ENCODE measurements around the gene NRN1L. TPM values are rescaled to one million over a fixed set of nuclear protein-coding genes. Genes with fewer than 3 reads are reported as not detected.

The NRN1L gene
- total and polyA plus RNA-seq, 12 donors, result 0.72 to 28.2 (median 1.3) TPM; not detected in 2

DNA sequence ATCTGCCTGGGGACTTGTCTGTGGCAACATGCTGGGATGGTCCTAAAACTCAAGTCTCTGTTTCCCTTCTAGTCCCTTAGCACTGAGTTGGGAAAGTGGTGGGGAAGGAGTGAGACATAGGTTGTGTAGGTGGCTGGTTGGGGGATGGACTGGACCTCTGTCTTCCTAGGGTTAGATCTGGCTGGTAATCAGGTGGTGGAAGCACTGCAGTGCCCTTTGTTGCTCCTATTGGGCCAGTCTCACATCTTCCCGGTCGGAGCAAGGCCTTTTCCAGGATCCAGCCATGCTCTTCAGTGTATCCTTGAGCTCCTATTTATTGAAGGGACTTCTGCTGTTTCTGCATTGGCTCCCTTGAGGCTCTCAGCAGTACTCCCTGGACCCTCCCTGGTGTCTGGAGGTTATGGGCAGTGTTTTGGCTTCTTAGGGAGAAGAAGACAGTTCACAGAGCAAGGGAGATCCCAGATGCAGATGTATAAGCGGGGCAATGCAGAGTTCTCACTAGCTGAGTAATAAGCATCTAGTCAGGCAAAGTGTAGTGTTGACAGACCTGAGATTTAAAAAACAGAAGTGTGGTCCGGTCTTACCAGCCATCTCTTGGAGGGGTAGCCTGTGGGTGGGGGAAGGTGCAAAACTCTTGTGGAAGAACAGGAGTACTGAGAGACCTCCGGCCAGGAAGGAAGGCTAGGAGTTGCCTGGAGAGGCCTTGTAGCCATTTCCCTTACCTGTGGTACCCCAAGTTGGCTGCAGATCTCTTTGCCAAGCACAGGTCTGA lies 39.2 kb upstream of the NRN1L start:
- Histone ChIP-seq H3K36me3 (replicated peaks in 1 of 2) (no peaks in the 10 kb centered on the region), H3K9me3 (replicated peaks in 1 of 3) (no peaks in the 10 kb centered on the region), H3K27ac (peak overlapping the region in 3 of 5 donors; percentile 90 to 95 (median 93)), H3K4me3 (peak overlapping the region in 1 of 4 donors; percentile 85), H3K27me3 (no peaks in the 10 kb centered on the region), H3K4me1 (replicated peaks in 1 of 2) (peaks cover 37 to 53% of the 10 kb centered on the region in 2 donors)
- intact Hi-C loops (cut with DNase I), result no loop called here
- 66 to 76% (median 72%) methylated on average over 3 to 5 of the region's 5 CpGs for WGBS, 4 donors
- DNase-seq, result no peak
- TF ChIP-seq POLR2A (IDR thresholded peaks at IDR 0.05), result no peak
- TF ChIP-seq, protein P1, sequence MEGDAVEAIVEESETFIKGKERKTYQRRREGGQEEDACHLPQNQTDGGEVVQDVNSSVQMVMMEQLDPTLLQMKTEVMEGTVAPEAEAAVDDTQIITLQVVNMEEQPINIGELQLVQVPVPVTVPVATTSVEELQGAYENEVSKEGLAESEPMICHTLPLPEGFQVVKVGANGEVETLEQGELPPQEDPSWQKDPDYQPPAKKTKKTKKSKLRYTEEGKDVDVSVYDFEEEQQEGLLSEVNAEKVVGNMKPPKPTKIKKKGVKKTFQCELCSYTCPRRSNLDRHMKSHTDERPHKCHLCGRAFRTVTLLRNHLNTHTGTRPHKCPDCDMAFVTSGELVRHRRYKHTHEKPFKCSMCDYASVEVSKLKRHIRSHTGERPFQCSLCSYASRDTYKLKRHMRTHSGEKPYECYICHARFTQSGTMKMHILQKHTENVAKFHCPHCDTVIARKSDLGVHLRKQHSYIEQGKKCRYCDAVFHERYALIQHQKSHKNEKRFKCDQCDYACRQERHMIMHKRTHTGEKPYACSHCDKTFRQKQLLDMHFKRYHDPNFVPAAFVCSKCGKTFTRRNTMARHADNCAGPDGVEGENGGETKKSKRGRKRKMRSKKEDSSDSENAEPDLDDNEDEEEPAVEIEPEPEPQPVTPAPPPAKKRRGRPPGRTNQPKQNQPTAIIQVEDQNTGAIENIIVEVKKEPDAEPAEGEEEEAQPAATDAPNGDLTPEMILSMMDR (IDR thresholded peaks at IDR 0.05), result no peak

DNA sequence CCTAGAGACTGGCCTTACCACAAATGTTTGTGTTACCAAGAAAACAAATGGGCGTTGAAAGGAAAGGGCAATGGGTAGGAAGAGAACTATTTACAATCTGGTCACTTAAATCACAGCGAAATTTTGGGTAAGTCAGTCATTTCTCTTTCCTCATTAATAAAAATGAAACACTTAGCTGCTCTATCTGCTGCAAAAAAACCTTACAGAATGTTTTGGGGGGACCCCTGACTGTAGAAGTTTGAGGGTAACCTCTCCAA lies 38.7 kb upstream of the NRN1L start:
- WGBS, 4 donors, result 13 to 19% (median 18%) methylated on average over 2 of the region's 2 CpGs
- H3K4me3 ChIP-seq, result peak overlapping the region; percentile 60 to 85 (median 83)
- peaks cover 37 to 53% of the 10 kb centered on the region in 2 donors for H3K4me1 ChIP-seq (replicated peaks in 1 of 2)
- TF ChIP-seq, protein P1 (IDR thresholded peaks at IDR 0.05), result no peak
- TF ChIP-seq POLR2A (IDR thresholded peaks at IDR 0.05), result no peak
- DNase-seq, result no peak
- H3K36me3 ChIP-seq (replicated peaks in 1 of 2), result no peaks in the 10 kb centered on the region
- H3K27ac ChIP-seq, result peak overlapping the region; percentile 29 to 95 (median 90)
- no peaks in the 10 kb centered on the region for H3K27me3 ChIP-seq
- H3K9me3 ChIP-seq (replicated peaks in 1 of 3), result no peaks in the 10 kb centered on the region
- intact Hi-C loops (cut with DNase I), result no loop called here

DNA sequence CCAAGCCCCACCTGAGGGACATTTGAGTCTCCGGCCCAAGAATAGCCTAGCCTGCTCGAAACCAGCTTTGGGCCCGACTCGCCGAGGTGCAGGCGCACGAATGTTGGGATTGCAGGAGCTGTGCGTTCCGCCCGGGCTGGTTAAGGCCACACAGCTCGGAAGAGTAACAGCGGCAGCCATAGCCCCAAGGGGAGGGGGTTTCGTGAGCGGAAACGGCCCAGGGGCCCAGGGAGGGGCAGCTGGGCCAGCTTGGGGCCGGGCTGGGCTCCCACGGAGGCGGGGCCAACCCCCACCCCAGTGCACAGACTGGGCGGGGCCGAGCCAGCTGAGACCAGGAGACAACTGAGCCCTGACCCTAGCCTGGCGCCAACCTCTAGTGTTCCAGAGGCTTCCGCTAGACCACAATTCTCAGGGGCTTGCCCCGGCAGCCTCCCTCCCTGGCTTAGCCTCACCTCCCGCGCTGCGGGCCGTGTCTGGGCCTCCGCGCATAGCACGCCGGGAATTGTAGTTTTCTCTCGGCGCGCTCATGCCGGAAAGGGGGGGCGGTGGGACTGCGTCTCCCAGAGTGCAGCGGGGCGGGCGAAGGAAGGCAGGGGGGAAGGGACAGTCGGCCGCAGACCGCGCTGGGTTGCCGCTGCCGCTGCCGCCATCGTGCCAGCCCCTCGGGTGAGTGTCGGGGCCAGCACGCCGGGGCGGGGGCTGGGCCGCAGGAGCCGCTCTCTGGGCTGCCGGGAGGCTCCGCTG lies 38.2 kb upstream of the NRN1L start, which contains the start of gene NUTF2:
NUTF2 (plus strand) TSS at position 614 of the 744 bp plus-strand sequence. CDS start 18,198 bp downstream, outside the sequence.
- H3K4me1 ChIP-seq (replicated peaks in 1 of 2), result peaks cover 34 to 52% of the 10 kb centered on the region in 2 donors
- peak within 1 kb of the TSS; percentile 60 to 85 (median 83) for H3K4me3 ChIP-seq
- peak within 1 kb of the TSS; percentile 29 to 95 (median 90) for H3K27ac ChIP-seq
- no peaks in the 10 kb centered on the region for H3K36me3 ChIP-seq (replicated peaks in 1 of 2)
- intact Hi-C loops (cut with DNase I), result no loop called here
- H3K9me3 ChIP-seq (replicated peaks in 1 of 3), result no peaks in the 10 kb centered on the region
- TF ChIP-seq, protein P1 (IDR thresholded peaks at IDR 0.05), result no peak
- peak in 1 of 2 donors; percentile 62 for TF ChIP-seq POLR2A (IDR thresholded peaks at IDR 0.05)
- 0 to 1% (median 0%) methylated on average over 16 to 57 of the region's 57 CpGs for WGBS, 4 donors
- no peaks in the 10 kb centered on the region for H3K27me3 ChIP-seq
- DNase-seq, result peak; percentile 94 to 98 (median 96)

All from adrenal gland (tissue), 12 donors.